ENCODE results near the gene RANBP3L. TPM values are rescaled to one million over a fixed set of nuclear protein-coding genes. Genes with fewer than 3 reads are reported as not detected.

RANBP3L gene
- total and polyA plus RNA-seq, 8 donors: 0.08 to 0.43 (median 0.23) TPM; not detected in 2

DNA sequence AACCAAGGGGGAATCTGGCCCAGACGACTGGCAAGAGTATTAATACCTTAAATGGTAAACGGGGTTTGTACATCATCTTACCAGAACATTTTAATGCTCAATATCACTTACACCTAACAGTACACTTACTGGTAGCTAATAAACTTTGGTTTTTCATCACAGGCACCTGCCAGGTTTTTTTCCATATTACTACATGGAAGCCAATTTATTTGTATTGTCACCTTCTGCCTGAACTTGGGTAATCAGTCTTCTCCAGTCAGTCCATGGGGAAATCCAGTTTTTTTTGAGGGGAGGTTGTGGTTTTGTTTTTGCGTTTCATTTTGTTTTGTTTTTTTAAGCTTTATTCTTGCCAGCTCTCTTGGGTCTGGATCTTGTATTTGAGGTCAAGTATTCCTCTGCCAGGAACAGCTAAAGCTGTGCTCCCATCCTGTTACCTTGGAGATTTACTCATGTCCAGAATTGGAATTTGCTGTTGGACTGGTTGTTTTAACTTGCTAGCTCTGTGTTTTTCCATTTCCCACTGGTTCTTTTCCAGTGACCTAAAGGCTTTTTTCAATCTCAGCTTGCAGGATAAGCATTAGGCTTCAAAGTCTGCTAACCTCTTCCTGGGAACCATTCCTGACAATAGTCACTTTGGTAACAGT lies 48.9 kb downstream of the RANBP3L start:
- ATAC-seq (no peak), FAIRE-seq (no peak), DNase-seq (no peak)
- Histone ChIP-seq H3K27ac (no peak overlapping the region), H3K4me1 (no peaks in the 10 kb centered on the region), H3K36me3 (no peaks in the 10 kb centered on the region), H3K27me3 (no peaks in the 10 kb centered on the region), H3K9me3 (no peaks in the 10 kb centered on the region), H3K4me3 (no peak overlapping the region)
- 78 to 79% methylated on average over 3 of the region's 3 CpGs for WGBS, 2 donors
- TF ChIP-seq, protein P1, sequence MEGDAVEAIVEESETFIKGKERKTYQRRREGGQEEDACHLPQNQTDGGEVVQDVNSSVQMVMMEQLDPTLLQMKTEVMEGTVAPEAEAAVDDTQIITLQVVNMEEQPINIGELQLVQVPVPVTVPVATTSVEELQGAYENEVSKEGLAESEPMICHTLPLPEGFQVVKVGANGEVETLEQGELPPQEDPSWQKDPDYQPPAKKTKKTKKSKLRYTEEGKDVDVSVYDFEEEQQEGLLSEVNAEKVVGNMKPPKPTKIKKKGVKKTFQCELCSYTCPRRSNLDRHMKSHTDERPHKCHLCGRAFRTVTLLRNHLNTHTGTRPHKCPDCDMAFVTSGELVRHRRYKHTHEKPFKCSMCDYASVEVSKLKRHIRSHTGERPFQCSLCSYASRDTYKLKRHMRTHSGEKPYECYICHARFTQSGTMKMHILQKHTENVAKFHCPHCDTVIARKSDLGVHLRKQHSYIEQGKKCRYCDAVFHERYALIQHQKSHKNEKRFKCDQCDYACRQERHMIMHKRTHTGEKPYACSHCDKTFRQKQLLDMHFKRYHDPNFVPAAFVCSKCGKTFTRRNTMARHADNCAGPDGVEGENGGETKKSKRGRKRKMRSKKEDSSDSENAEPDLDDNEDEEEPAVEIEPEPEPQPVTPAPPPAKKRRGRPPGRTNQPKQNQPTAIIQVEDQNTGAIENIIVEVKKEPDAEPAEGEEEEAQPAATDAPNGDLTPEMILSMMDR (IDR thresholded peaks at IDR 0.05): no peak
- intact Hi-C loops (cut with DNase I): no loop called here

DNA sequence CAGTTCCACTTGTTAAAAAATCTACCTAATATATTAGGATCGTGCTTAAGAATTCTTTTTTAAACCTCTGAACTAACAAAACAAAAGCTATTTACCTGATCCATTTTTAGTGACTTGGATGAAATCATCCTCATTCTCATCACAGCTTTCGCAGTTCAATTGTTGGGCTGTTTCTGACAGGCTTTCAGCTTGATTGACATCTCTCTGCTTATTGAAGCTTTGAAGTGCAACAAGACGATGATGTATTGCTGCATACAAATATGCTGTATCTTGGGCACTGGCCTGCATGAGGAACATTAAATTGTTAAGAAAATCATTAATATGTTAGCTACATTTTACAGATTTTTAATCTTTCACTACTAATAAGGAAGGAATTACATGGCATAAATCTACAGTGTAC lies 50.5 kb downstream of the RANBP3L start:
- no peaks in the 10 kb centered on the region for H3K36me3 ChIP-seq
- H3K27ac ChIP-seq: no peak overlapping the region
- no peak for FAIRE-seq
- WGBS, 2 donors: 90 to 91% methylated on average over 3 of the region's 3 CpGs
- H3K4me3 ChIP-seq: no peak overlapping the region
- no peaks in the 10 kb centered on the region for H3K9me3 ChIP-seq
- ATAC-seq: no peak
- intact Hi-C loops (cut with DNase I): no loop called here
- H3K4me1 ChIP-seq: no peaks in the 10 kb centered on the region
- DNase-seq: no peak
- TF ChIP-seq, protein P1 (IDR thresholded peaks at IDR 0.05): no peak
- no peaks in the 10 kb centered on the region for H3K27me3 ChIP-seq

DNA sequence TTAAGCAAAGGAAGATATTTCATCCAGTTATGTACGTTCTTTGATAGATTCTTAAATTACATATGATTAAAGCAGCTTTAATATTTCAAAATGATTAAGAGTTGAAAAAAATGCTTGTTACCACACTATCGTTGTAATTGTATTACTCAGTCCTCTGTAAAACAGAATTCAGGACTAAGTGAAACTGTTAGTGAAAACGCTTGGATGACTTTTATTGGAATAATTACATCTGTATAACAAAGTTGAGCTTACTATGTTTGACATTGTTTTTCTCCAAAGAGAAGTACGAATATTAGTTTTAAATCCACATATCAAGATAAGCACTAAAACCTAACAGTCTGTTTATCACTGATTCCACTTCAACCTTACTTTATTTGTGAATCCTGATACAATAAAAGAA lies 51.3 kb downstream of the RANBP3L start:
- H3K9me3 ChIP-seq: no peaks in the 10 kb centered on the region
- H3K4me1 ChIP-seq: no peaks in the 10 kb centered on the region
- no peak overlapping the region for H3K27ac ChIP-seq
- DNase-seq (no peak), FAIRE-seq (peak; percentile 13), ATAC-seq (no peak)
- no peaks in the 10 kb centered on the region for H3K27me3 ChIP-seq
- TF ChIP-seq, protein P1 (IDR thresholded peaks at IDR 0.05): no peak
- no peak overlapping the region for H3K4me3 ChIP-seq
- no peaks in the 10 kb centered on the region for H3K36me3 ChIP-seq
- intact Hi-C loops (cut with DNase I): no loop called here
- 67 to 72% methylated on average over 4 of the region's 4 CpGs for WGBS, 2 donors

DNA sequence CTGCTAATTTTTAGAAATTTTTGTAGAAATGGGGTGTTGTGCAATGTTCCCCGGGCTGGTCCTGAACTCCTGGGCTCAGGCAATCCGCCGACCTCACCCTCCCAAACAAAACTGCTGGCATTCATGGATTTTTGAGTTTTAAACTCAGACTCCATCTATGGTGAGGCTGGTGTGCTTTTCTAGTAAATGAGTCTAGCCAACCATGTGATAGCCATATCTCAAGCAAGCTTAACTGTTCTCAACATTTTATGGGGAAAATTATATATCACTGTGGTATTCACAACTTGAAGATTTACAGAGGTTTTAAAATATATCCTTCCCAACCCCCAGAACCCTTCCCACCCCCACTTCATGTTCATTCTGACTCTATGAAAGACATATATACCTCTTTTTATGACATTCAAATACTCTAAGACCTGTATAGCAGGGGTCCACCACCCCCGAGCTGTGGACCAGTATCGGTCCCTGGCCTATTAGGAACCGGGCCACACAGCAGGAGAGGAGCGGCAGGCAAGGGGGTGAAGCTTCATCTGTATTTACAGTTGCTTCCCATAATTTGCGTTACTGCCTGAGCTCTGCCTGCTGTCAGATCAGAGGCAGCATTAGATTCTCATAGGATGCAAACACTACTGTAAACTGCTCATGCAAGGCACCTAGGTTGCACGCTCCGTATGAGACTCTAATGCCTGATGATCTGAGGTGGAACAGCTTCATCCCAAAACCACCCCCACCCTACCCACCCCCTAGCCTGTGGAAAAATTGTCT lies 55.5 kb downstream of the RANBP3L start:
- Histone ChIP-seq H3K4me3 (no peak overlapping the region), H3K27ac (no peak overlapping the region), H3K9me3 (no peaks in the 10 kb centered on the region), H3K27me3 (no peaks in the 10 kb centered on the region), H3K4me1 (no peaks in the 10 kb centered on the region), H3K36me3 (no peaks in the 10 kb centered on the region)
- ATAC-seq (no peak), FAIRE-seq (no peak), DNase-seq (no peak)
- WGBS, 2 donors: 94 to 97% methylated on average over 10 of the region's 10 CpGs
- intact Hi-C loops (cut with DNase I): no loop called here
- TF ChIP-seq, protein P1 (IDR thresholded peaks at IDR 0.05): no peak

DNA sequence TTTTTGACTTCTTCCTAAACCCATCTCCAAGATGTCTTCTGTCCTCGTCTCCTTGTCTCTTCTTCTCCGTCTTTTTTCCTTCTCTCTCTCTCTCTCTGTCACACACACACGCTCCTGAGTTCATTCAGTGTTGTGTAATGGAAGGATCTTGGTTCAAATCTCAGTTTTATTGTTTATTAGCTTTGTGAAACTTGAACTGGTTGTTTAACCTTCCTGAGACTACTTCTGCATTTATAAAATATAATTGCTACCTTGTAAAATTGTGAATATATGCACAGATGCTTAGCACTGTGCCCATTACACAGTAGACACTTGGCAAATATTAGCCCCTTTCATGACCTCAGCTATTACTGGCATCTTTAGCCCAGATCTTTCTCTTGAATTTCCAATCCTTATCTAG lies 57.6 kb downstream of the RANBP3L start:
- H3K27ac ChIP-seq: no peak overlapping the region
- DNase-seq (no peak), FAIRE-seq (no peak), ATAC-seq (no peak)
- TF ChIP-seq, protein P1 (IDR thresholded peaks at IDR 0.05): no peak
- H3K4me3 ChIP-seq: no peak overlapping the region
- H3K27me3 ChIP-seq: no peaks in the 10 kb centered on the region
- intact Hi-C loops (cut with DNase I): no loop called here
- H3K4me1 ChIP-seq: peaks cover 7 to 14% (median 9%) of the 10 kb centered on the region in 3 donors
- H3K9me3 ChIP-seq: no peaks in the 10 kb centered on the region
- WGBS, 2 donors: 84 to 88% methylated on average over 3 of the region's 3 CpGs
- H3K36me3 ChIP-seq: no peaks in the 10 kb centered on the region

All from pancreas (tissue), 10 donors.